Chondrocyte (in vitro differentiated cells): Measurements from ENCODE around the gene SYVN1. TPM values are rescaled to one million over a fixed set of nuclear protein-coding genes. Genes with fewer than 3 reads are reported as not detected.

Source experiments
- DNase-seq: peaks from one replicate; pipeline ENCODE4 v3.0.0; 2021; ENCODE audit warnings: mixed read lengths, low spot score
- H3K27ac Mint-ChIP-seq: one replicate; pipeline ENCODE4 v1.8.0; 2021; ENCODE audit warnings: mild to moderate bottlenecking, moderate library complexity, mixed read lengths; ENCODE audit not compliant: unreplicated experiment
- H3K27me3 Mint-ChIP-seq: 2 replicates; pipeline ENCODE4 v1.8.0; 2021; ENCODE audit warnings: low read depth, mixed read lengths
- H3K36me3 Mint-ChIP-seq: 2 replicates; pipeline ENCODE4 v1.8.0; 2021; ENCODE audit warnings: low read depth, mixed read lengths
- H3K4me1 Mint-ChIP-seq: 2 replicates; pipeline ENCODE4 v1.8.0; 2021; ENCODE audit warnings: low read depth, mild to moderate bottlenecking, mixed read lengths
- H3K4me3 Mint-ChIP-seq: one replicate; pipeline ENCODE4 v1.8.0; 2021; ENCODE audit warnings: mild to moderate bottlenecking, moderate library complexity, mixed read lengths; ENCODE audit not compliant: unreplicated experiment
- H3K9me3 Mint-ChIP-seq: 2 replicates; pipeline ENCODE4 v1.8.0; 2021; ENCODE audit warnings: low read depth, mixed read lengths
- total RNA-seq: library from RNA; stranded (reverse); gene quantifications from 3 replicates; pipeline ENCODE4 v1.2.1, GENCODE V29; 2021
- TF ChIP-seq, protein P1 (sequence below): fragments of 200-600 bp; sonication (generic); IDR thresholded peaks from 2 replicates; pipeline ENCODE4 v1.5.0; 2021; ENCODE audit warnings: antibody characterized with exemption, mild to moderate bottlenecking, moderate library complexity

The SYVN1 gene
- total RNA-seq, 1 donor from 2014 or later, result 53.5 TPM

DNA sequence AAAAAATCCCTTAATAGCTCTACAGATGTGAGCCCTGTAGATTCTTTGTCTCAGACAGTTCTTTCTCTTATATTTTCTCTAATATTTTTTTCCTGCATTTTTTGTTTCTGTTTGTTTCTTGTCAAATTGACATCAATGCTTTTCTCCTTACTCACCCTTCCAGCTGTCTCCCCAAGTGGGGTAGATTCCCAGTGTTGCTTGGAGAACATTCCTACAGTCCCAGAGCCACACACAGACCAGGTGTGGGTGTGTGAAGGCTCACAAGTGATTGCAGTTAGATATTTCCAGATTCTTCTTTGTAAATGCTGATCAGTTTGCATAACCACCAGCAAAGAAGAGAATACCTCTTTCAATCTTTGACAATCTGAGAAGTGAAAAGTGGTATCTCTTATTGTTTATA is 30.8 kb downstream of the SYVN1 start:
- Mint-ChIP-seq H3K27ac (no peak overlapping the region), H3K9me3 (no peaks in the 10 kb centered on the region), H3K27me3 (no peaks in the 10 kb centered on the region), H3K4me1 (peaks cover 22% of the 10 kb centered on the region), H3K4me3 (no peak overlapping the region), H3K36me3 (peaks cover 1% of the 10 kb centered on the region)
- no peak for DNase-seq
- TF ChIP-seq, protein P1, sequence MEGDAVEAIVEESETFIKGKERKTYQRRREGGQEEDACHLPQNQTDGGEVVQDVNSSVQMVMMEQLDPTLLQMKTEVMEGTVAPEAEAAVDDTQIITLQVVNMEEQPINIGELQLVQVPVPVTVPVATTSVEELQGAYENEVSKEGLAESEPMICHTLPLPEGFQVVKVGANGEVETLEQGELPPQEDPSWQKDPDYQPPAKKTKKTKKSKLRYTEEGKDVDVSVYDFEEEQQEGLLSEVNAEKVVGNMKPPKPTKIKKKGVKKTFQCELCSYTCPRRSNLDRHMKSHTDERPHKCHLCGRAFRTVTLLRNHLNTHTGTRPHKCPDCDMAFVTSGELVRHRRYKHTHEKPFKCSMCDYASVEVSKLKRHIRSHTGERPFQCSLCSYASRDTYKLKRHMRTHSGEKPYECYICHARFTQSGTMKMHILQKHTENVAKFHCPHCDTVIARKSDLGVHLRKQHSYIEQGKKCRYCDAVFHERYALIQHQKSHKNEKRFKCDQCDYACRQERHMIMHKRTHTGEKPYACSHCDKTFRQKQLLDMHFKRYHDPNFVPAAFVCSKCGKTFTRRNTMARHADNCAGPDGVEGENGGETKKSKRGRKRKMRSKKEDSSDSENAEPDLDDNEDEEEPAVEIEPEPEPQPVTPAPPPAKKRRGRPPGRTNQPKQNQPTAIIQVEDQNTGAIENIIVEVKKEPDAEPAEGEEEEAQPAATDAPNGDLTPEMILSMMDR, result no peak

DNA sequence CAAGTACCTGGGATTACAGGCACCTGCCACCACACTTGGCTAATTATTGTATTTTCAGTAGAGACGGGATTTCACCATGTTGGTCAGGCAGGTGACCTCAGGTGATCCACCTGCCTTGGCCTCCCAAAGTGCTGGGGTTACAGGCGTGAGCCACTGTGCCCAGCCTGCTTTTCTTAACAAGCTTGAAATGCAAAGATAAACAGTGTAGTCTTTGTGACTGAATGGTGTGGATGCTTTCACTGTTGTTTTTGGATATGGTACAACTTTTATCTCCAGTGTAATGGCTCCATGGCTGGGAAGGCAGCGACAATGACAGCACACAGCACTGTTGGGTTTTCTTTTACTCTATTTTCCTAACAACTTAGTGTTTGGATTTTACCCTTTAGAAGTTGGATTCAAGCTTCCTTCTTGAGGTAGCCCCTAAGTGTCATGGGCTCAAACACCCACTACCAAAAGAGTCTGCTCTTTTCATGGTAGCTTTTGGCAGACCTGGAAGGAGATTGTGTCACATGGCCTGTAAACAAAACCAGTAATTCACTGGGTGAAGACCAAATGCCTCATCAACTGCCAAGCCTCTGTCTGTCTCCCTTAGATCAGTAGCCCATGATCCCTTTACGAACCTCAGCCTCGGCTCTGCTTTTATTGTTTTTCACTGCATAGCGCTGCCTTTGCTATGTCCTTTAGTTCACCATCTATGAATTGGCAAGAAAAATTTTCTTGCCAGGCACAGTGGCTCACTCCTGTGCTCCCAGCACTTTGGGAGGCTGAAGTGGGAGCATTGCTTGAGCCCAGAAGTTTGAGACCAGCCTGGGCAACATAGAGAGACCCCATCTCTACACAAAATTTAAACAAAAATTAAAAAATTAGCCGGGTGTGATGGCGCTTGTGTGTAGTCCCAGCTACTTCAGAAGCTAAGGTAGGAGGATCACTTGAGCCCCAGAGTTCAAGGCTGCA is 31.9 kb downstream of the SYVN1 start:
- DNase-seq, result no peak
- Mint-ChIP-seq H3K27ac (peak overlapping the region; percentile 77), H3K36me3 (peaks cover 1% of the 10 kb centered on the region), H3K27me3 (no peaks in the 10 kb centered on the region), H3K4me3 (no peak overlapping the region), H3K9me3 (no peaks in the 10 kb centered on the region), H3K4me1 (peaks cover 25% of the 10 kb centered on the region)
- TF ChIP-seq, protein P1, result no peak

GRCh38 chr11:65100674-65101350 is 33.5 kb downstream of the SYVN1 start:
- Mint-ChIP-seq H3K4me3 (no peak overlapping the region), H3K4me1 (peaks cover 34% of the 10 kb centered on the region), H3K27me3 (no peaks in the 10 kb centered on the region), H3K27ac (no peak overlapping the region), H3K9me3 (no peaks in the 10 kb centered on the region), H3K36me3 (peaks cover 1% of the 10 kb centered on the region)
- no peak for DNase-seq
- TF ChIP-seq, protein P1, result peak; percentile 43

GRCh38 chr11:65096926-65097325 is 37.4 kb downstream of the SYVN1 start:
- H3K4me1 Mint-ChIP-seq, result peaks cover 22% of the 10 kb centered on the region
- peak overlapping the region; percentile 88 for H3K4me3 Mint-ChIP-seq
- no peak for DNase-seq
- H3K36me3 Mint-ChIP-seq, result no peaks in the 10 kb centered on the region
- TF ChIP-seq, protein P1, result no peak
- no peak overlapping the region for H3K27ac Mint-ChIP-seq
- H3K9me3 Mint-ChIP-seq, result no peaks in the 10 kb centered on the region
- H3K27me3 Mint-ChIP-seq, result no peaks in the 10 kb centered on the region

DNA sequence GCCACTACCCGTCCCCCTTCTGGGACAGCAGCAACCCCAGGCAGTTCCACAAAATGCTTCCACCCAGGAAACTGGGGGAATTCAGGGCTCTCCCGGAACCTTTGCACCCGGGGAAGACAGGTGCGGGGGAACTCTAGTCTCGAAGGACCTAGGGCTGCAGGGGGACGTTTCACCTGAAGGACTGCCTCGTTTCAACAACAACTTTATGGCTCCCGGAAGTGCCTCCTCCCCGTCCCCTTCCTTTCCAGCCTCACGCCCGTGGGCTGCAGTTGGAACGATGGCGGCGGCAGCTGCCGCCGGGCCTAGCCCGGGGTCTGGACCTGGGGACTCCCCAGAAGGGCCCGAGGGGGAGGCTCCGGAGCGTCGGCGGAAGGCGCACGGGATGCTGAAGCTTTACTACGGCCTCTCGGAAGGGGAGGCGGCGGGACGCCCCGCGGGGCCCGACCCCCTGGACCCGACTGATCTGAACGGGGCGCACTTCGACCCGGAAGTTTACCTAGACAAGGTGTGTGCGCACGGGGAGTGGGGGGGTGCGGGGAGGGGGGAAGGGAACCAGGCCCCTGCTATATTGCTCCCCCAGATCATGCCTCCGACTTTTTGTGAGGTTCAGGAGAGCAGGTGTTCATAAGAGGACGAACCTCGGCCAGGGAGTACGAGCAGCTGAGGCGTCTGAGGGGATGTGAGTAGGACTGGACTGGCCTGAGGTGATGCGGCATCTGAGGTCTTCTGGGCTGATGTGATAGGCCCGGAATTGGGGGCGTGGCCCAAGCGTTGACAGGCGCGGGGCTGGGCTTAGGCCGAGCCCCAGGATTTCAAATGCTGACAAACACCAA is 38.1 kb downstream of the SYVN1 start, which contains the start of gene VPS51:
TSS of gene VPS51 (plus strand) at position 241 of the 833 bp plus-strand sequence. CDS start at position 278, 37 bp downstream.
- H3K4me1 Mint-ChIP-seq, result peaks cover 18% of the 10 kb centered on the region
- H3K4me3 Mint-ChIP-seq, result peak within 1 kb of the TSS; percentile 88
- no peak for DNase-seq
- no peaks in the 10 kb centered on the region for H3K27me3 Mint-ChIP-seq
- no peaks in the 10 kb centered on the region for H3K36me3 Mint-ChIP-seq
- H3K27ac Mint-ChIP-seq, result peak within 1 kb of the TSS; percentile 89
- TF ChIP-seq, protein P1, result no peak
- no peaks in the 10 kb centered on the region for H3K9me3 Mint-ChIP-seq
